Body of pancreas (tissue), 4 donors: ENCODE measurements around the gene SKOR1.

Experiments
- CTCF ChIP-seq, 7 experiments: fragments of 450-650 bp in 4 of 7; fragments of 200-600 bp in 3 of 7; sonication (generic) in 3 of 7; IDR thresholded peaks; one replicate each; pipeline ENCODE4 v1.5.1; 2016 to 2019; ENCODE audit warnings: antibody characterized with exemption in 7 of 7
- POLR2A ChIP-seq, 3 donors: fragments of 450-650 bp; IDR thresholded peaks; one replicate each; pipeline ENCODE4 v1.6.1; 2016; ENCODE audit warnings: antibody characterized with exemption in 3 of 3, mild to moderate bottlenecking in 2 of 3

GRCh38 chr15:67853454-67853853 is 28.1 kb downstream of the SKOR1 start:
- TF ChIP-seq CTCF (IDR thresholded peaks at IDR 0.05) (no peak), POLR2A (IDR thresholded peaks at IDR 0.05) (no peak)
